Caco-2 (cell line): ENCODE measurements around the gene ANKRD9. TPM values are rescaled to one million over a fixed set of nuclear protein-coding genes. Genes with fewer than 3 reads are reported as not detected.

Experiments used
- BruUV-seq: library from RNA; stranded (reverse); fragments of 400-500 nt; replicated peaks from 2 replicates; lab custom pipeline; 2021; lab: Mats Ljungman, UMichigan
- CTCF ChIA-PET: fragments of 300-600 bp; sonication (Branson Sonifier 250); formaldehyde crosslinking; loops from one replicate; lab custom pipeline; 2022; ENCODE audit warnings: antibody characterized with exemption; lab: Charles Lee
- POLR2A ChIA-PET: fragments of 300-600 bp; sonication (Branson Sonifier 250); formaldehyde crosslinking; loops from one replicate; lab custom pipeline; 2022; ENCODE audit warnings: antibody characterized with exemption; lab: Charles Lee
- DNase-seq, 2 experiments: peaks; one replicate each; pipeline versions ENCODE4 v3.0.0 to v3.0.0-alpha.2; 2020 to 2022
- H3K27me3 ChIP-seq: replicated peaks from 2 replicates; pipeline ENCODE4 v1.6.0; 2011; ENCODE audit warnings: low read length; ENCODE audit not compliant: control insufficient read depth, insufficient read depth
- H3K36me3 ChIP-seq: 2 replicates; pipeline ENCODE4 v1.5.1; 2011; ENCODE audit warnings: low read length; ENCODE audit not compliant: control insufficient read depth, insufficient read depth
- H3K4me1 ChIP-seq: fragments of 250-450 bp; sonication (Bioruptor Pico); 2 replicates; pipeline ENCODE4 v1.5.1; 2020; ENCODE audit warnings: mild to moderate bottlenecking
- H3K4me3 ChIP-seq: 2 replicates; pipeline ENCODE4 v1.5.1; 2011; ENCODE audit warnings: low read depth, mild to moderate bottlenecking, control low read depth, low read length
- H3K9me3 ChIP-seq: fragments of 250-450 bp; sonication (Bioruptor Pico); 2 replicates; pipeline ENCODE4 v1.5.1; 2020; ENCODE audit warnings: mild to moderate bottlenecking, moderate library complexity
- H3K27ac Mint-ChIP-seq: one replicate; pipeline ENCODE4 v1.8.0; 2022; ENCODE audit warnings: mixed read lengths; ENCODE audit not compliant: unreplicated experiment
- H3K27me3 Mint-ChIP-seq: one replicate; pipeline ENCODE4 v1.8.0; 2022; ENCODE audit warnings: mixed read lengths; ENCODE audit not compliant: insufficient read depth, unreplicated experiment
- H3K36me3 Mint-ChIP-seq: one replicate; pipeline ENCODE4 v1.8.0; 2022; ENCODE audit warnings: mild to moderate bottlenecking, mixed read lengths; ENCODE audit not compliant: insufficient read depth, unreplicated experiment
- H3K4me1 Mint-ChIP-seq: one replicate; pipeline ENCODE4 v1.8.0; 2022; ENCODE audit warnings: low read depth, mixed read lengths; ENCODE audit not compliant: unreplicated experiment
- H3K4me3 Mint-ChIP-seq: one replicate; pipeline ENCODE4 v1.8.0; 2022; ENCODE audit warnings: mild to moderate bottlenecking, moderate library complexity, mixed read lengths; ENCODE audit not compliant: unreplicated experiment
- H3K9me3 Mint-ChIP-seq: one replicate; pipeline ENCODE4 v1.8.0; 2022; ENCODE audit warnings: mixed read lengths; ENCODE audit not compliant: unreplicated experiment
- intact Hi-C: fragments of 100-400 bp; cut with micrococcal nuclease; formaldehyde crosslinking; loops from one replicate; pipeline ENCODE4 v1.10.0; 2022; ENCODE audit not compliant: unreplicated experiment
- total RNA-seq: library from RNA; stranded (reverse); gene quantifications from 2 replicates; pipeline ENCODE4 v1.2.3, GENCODE V29; 2022
- TF ChIP-seq, protein P1 (sequence below), 2 experiments: fragments of 200-600 bp in 1 of 2; IDR thresholded peaks; 1 replicate in 1 of 2; 2 replicates in 1 of 2; pipeline versions ENCODE4 v1.5.1 to v1.8.0; 2011 to 2022; ENCODE audit warnings: antibody characterized with exemption in 1 of 2, control low read depth in 1 of 2, inconsistent platforms in 1 of 2, low read depth in 1 of 2, low read length in 1 of 2, mild to moderate bottlenecking in 1 of 2, moderate library complexity in 1 of 2; ENCODE audit not compliant: insufficient read depth in 1 of 2, severe bottlenecking in 1 of 2, unreplicated experiment in 1 of 2

The ANKRD9 gene
- total RNA-seq, 1 experiment from 2014 or later = 15.0 TPM

DNA sequence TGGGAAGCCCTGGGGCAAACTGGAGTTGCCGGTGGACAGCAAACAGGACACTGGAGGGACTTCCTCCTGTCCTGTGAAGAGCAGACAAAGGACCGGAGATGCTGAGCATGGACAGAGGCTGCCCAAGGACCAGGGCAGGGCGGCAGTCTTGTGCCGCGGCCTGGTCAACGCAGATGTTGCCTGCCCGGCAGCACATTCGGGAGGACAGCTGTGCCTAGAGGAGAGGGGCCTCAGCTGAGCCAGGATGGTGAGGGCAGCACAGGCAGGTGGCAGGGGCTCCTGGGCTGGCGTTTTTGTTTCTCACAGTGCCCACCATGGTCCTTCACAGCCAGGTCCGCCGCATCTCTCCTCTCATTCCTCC is 13.3 kb downstream of the ANKRD9 start:
- BruUV-seq = no TSS peak
- TF ChIP-seq, protein P1, sequence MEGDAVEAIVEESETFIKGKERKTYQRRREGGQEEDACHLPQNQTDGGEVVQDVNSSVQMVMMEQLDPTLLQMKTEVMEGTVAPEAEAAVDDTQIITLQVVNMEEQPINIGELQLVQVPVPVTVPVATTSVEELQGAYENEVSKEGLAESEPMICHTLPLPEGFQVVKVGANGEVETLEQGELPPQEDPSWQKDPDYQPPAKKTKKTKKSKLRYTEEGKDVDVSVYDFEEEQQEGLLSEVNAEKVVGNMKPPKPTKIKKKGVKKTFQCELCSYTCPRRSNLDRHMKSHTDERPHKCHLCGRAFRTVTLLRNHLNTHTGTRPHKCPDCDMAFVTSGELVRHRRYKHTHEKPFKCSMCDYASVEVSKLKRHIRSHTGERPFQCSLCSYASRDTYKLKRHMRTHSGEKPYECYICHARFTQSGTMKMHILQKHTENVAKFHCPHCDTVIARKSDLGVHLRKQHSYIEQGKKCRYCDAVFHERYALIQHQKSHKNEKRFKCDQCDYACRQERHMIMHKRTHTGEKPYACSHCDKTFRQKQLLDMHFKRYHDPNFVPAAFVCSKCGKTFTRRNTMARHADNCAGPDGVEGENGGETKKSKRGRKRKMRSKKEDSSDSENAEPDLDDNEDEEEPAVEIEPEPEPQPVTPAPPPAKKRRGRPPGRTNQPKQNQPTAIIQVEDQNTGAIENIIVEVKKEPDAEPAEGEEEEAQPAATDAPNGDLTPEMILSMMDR (IDR thresholded peaks at IDR 0.05; ENCODE audit: insufficient read depth in 1 of 2, low read depth in 1 of 2, low read length in 1 of 2, severe bottlenecking in 1 of 2, unreplicated experiment in 1 of 2) = no peak

GRCh38 chr14:102495491-102496330 is 13.9 kb downstream of the ANKRD9 start:
- Mint-ChIP-seq H3K36me3 (peaks cover 6% of the 10 kb centered on the region), H3K27me3 (no peaks in the 10 kb centered on the region), H3K27ac (no peak overlapping the region), H3K4me1 (peaks cover 6% of the 10 kb centered on the region), H3K9me3 (no peaks in the 10 kb centered on the region), H3K4me3 (no peak overlapping the region)
- CTCF ChIA-PET = no interaction called here
- Histone ChIP-seq H3K9me3 (no peaks in the 10 kb centered on the region), H3K36me3 (no peaks in the 10 kb centered on the region), H3K4me3 (no peak overlapping the region), H3K4me1 (0 out of 2 replicates have a peak, but pooled peaks cover 5% of the 10 kb centered on the region), H3K27me3 (no peaks in the 10 kb centered on the region)
- BruUV-seq = no TSS peak
- intact Hi-C loops = no loop called here
- no peak for DNase-seq
- POLR2A ChIA-PET = no interaction called here
- TF ChIP-seq, protein P1 (IDR thresholded peaks at IDR 0.05; ENCODE audit: insufficient read depth in 1 of 2, low read depth in 1 of 2, low read length in 1 of 2, severe bottlenecking in 1 of 2, unreplicated experiment in 1 of 2) = no peak

More for the DNA sequence above, 13.3 kb downstream of the ANKRD9 start:
- H3K27me3 ChIP-seq = no peaks in the 10 kb centered on the region
- Mint-ChIP-seq H3K27ac (no peak overlapping the region), H3K4me1 (peaks cover 6% of the 10 kb centered on the region), H3K4me3 (no peak overlapping the region), H3K36me3 (peaks cover 6% of the 10 kb centered on the region), H3K27me3 (no peaks in the 10 kb centered on the region), H3K9me3 (no peaks in the 10 kb centered on the region)
- POLR2A ChIA-PET = no interaction called here
- intact Hi-C loops = no loop called here
- CTCF ChIA-PET = no interaction called here
- DNase-seq = no peak
- H3K36me3 ChIP-seq = no peaks in the 10 kb centered on the region
- H3K4me3 ChIP-seq = no peak overlapping the region
- no peaks in the 10 kb centered on the region for H3K9me3 ChIP-seq
- H3K4me1 ChIP-seq = 0 out of 2 replicates have a peak, but pooled peaks cover 5% of the 10 kb centered on the region

GRCh38 chr14:102493585-102493984 is 16.0 kb downstream of the ANKRD9 start:
- CTCF ChIA-PET = interaction anchor here (0.6 to 1.0 kb wide), 2 partner anchors 19 to 31 kb away, joined by 3 to 5 read pairs; no protein-coding TSS in a partner anchor
- Mint-ChIP-seq H3K9me3 (no peaks in the 10 kb centered on the region), H3K27ac (no peak overlapping the region), H3K4me1 (peaks cover under 1% of the 10 kb centered on the region), H3K27me3 (no peaks in the 10 kb centered on the region), H3K36me3 (peaks cover 6% of the 10 kb centered on the region), H3K4me3 (no peak overlapping the region)
- 0 out of 2 replicates have a peak, but pooled peaks cover 5% of the 10 kb centered on the region for H3K4me1 ChIP-seq
- no peaks in the 10 kb centered on the region for H3K36me3 ChIP-seq
- no peaks in the 10 kb centered on the region for H3K27me3 ChIP-seq
- no peak for DNase-seq
- TF ChIP-seq, protein P1 (IDR thresholded peaks at IDR 0.05; ENCODE audit: insufficient read depth in 1 of 2, low read depth in 1 of 2, low read length in 1 of 2, severe bottlenecking in 1 of 2, unreplicated experiment in 1 of 2) = no peak
- BruUV-seq = no TSS peak
- no peak overlapping the region for H3K4me3 ChIP-seq
- intact Hi-C loops = no loop called here
- POLR2A ChIA-PET = no interaction called here
- H3K9me3 ChIP-seq = no peaks in the 10 kb centered on the region
